Transverse colon (tissue), 4 donors: ENCODE data around the gene SIPA1L3. TPM values are rescaled to one million over a fixed set of nuclear protein-coding genes. Genes with fewer than 3 reads are reported as not detected.

Source experiments
- DNase-seq: peaks from one replicate; pipeline ENCODE4 v3.0.0-alpha.2; 2019
- H3K27ac ChIP-seq, 4 donors: fragments of 200-600 bp; sonication (generic); 2 replicates each; pipeline ENCODE4 v1.5.1; 2016 to 2018; ENCODE audit warnings: inconsistent platforms in 4 of 4
- H3K27me3 ChIP-seq: fragments of 200-600 bp; sonication (generic); 2 replicates; pipeline ENCODE4 v1.5.1; 2017; ENCODE audit warnings: inconsistent platforms
- H3K36me3 ChIP-seq, 4 donors: fragments of 200-600 bp; sonication (generic); 2 replicates each; pipeline ENCODE4 v1.5.1; 2017 to 2019; ENCODE audit warnings: inconsistent platforms in 4 of 4
- H3K4me1 ChIP-seq, 4 donors: fragments of 200-600 bp; sonication (generic); 2 replicates each; pipeline ENCODE4 v1.5.1; 2017 to 2020; ENCODE audit warnings: inconsistent platforms in 4 of 4
- H3K4me3 ChIP-seq, 4 donors: fragments of 200-600 bp; sonication (generic); 1 replicate in 1 of 4; 2 replicates in 3 of 4; pipeline versions ENCODE4 v1.5.1 to v1.6.1; 2017 to 2019; ENCODE audit warnings: inconsistent platforms in 4 of 4
- H3K9me3 ChIP-seq, 2 donors: fragments of 200-600 bp; sonication (generic); 2 replicates each; pipeline ENCODE4 v1.5.1; 2017 to 2019; ENCODE audit warnings: inconsistent platforms in 2 of 2
- CTCF ChIP-seq, 5 experiments: fragments of 200-600 bp in 3 of 5; fragments of 450-650 bp in 2 of 5; sonication (generic) in 3 of 5; IDR thresholded peaks; 1 replicate in 2 of 5; 2 replicates in 3 of 5; pipeline ENCODE4 v1.5.1; 2016 to 2017; ENCODE audit warnings: antibody characterized with exemption in 5 of 5, inconsistent platforms in 3 of 5, mild to moderate bottlenecking in 2 of 5, moderate library complexity in 1 of 5
- EP300 ChIP-seq: sonication (generic); formaldehyde crosslinking; IDR thresholded peaks from one replicate; pipeline ENCODE4 v1.6.1; 2017; ENCODE audit warnings: antibody characterized with exemption, low read depth
- POLR2A ChIP-seq: fragments of 450-650 bp; IDR thresholded peaks from one replicate; pipeline ENCODE4 v1.6.1; 2016; ENCODE audit warnings: antibody characterized with exemption, mild to moderate bottlenecking, moderate library complexity
- POLR2AphosphoS5 ChIP-seq, 3 donors: sonication (generic); formaldehyde crosslinking; IDR thresholded peaks; one replicate each; pipeline ENCODE4 v1.6.1; 2016; ENCODE audit warnings: antibody characterized with exemption in 3 of 3
- WGBS, 2 donors: methylation state at CpG; one replicate each; pipeline ENCODE4 v1.1.5; 2018; ENCODE audit warnings: low coverage in 1 of 2; 5-methylcytosine and 5-hydroxymethylcytosine counted together
- in situ Hi-C, 4 donors: fragments of 200-750 bp; cut with MboI; loops; one replicate each; pipeline versions ENCODE4 v1.15.0 to v1.15.1; 2017; ENCODE audit warnings: low sequenced_read_pairs in 3 of 4, low pct_ligation_motif_present in 1 of 4, low pct_unique_long_range_greater_than_20kb in 1 of 4
- intact Hi-C: fragments of 100-400 bp; cut with DNase I; formaldehyde crosslinking; loops from one replicate; pipeline ENCODE4 v1.15.1; 2023; ENCODE audit warnings: low total_unique reads
- total RNA-seq, 4 donors: library from RNA; depleted of rRNA; stranded (reverse); fragments of >200 nt; gene quantifications; one replicate each; pipeline ENCODE4 v1.1.0, GENCODE V29; 2016

SIPA1L3 gene
- total RNA-seq, 4 donors from 2014 or later, result 191 to 284 (median 231) TPM

- 78 to 82% methylated on average over 5 of the region's 5 CpGs for WGBS, 2 donors
- Histone ChIP-seq H3K27me3 (no peaks in the 10 kb centered on the region), H3K27ac (no peak overlapping the region), H3K36me3 (no peaks in the 10 kb centered on the region), H3K4me1 (no peaks in the 10 kb centered on the region), H3K9me3 (no peaks in the 10 kb centered on the region), H3K4me3 (no peak overlapping the region)
- TF ChIP-seq POLR2AphosphoS5 (IDR thresholded peaks at IDR 0.05) (no peak), EP300 (no peak), POLR2A (no peak), CTCF (IDR thresholded peaks at IDR 0.05) (no peak)
- intact Hi-C loops (no loop called here), in situ Hi-C loops (no loop called here)
- no peak for DNase-seq
These were observed 34.6 kb upstream of the SIPA1L3 start for GRCh38 chr19:37872383-37872782.

GRCh38 chr19:37874784-37875183, 32.2 kb upstream of the SIPA1L3 start:
- TF ChIP-seq CTCF (IDR thresholded peaks at IDR 0.05) (no peak), POLR2A (no peak), POLR2AphosphoS5 (IDR thresholded peaks at IDR 0.05) (no peak), EP300 (no peak)
- in situ Hi-C loops (loop anchor here in 2 of 4 donors (25.0 kb wide), 4 partner anchors 213 to 463 kb away; partner anchors contain the start of genes CATSPERG (in 1 of the 2) and DPF1 (in 1 of the 2)), intact Hi-C loops (no loop called here)

GRCh38 chr19:37876032-37876431, 31.0 kb upstream of the SIPA1L3 start:
- no peak overlapping the region for H3K27ac ChIP-seq
- TF ChIP-seq EP300 (no peak), CTCF (IDR thresholded peaks at IDR 0.05) (no peak), POLR2AphosphoS5 (IDR thresholded peaks at IDR 0.05) (no peak)
- H3K4me1 ChIP-seq, result no peaks in the 10 kb centered on the region
- no peak for DNase-seq
- WGBS, 2 donors, result 46 to 55% methylated on average over 2 of the region's 2 CpGs
- in situ Hi-C loops, result loop anchor here in 2 of 4 donors (25.0 kb wide), 4 partner anchors 211 to 461 kb away; partner anchors contain the start of genes CATSPERG (in 1 of the 2) and DPF1 (in 1 of the 2)
- no peaks in the 10 kb centered on the region for H3K27me3 ChIP-seq
- H3K36me3 ChIP-seq, result no peaks in the 10 kb centered on the region
- no peak overlapping the region for H3K4me3 ChIP-seq
- H3K9me3 ChIP-seq, result no peaks in the 10 kb centered on the region
- intact Hi-C loops, result no loop called here

More at GRCh38 chr19:37874784-37875183, 32.2 kb upstream of the SIPA1L3 start:
- Histone ChIP-seq H3K9me3 (no peaks in the 10 kb centered on the region), H3K36me3 (no peaks in the 10 kb centered on the region), H3K27me3 (no peaks in the 10 kb centered on the region), H3K4me3 (no peak overlapping the region), H3K4me1 (no peaks in the 10 kb centered on the region), H3K27ac (no peak overlapping the region)
- DNase-seq, result no peak
- WGBS, 2 donors, result 31 to 50% methylated on average over 2 to 3 of the region's 3 CpGs

GRCh38 chr19:37877147-37877546, 29.9 kb upstream of the SIPA1L3 start:
- no peak overlapping the region for H3K4me3 ChIP-seq
- DNase-seq, result no peak
- intact Hi-C loops, result no loop called here
- in situ Hi-C loops, result loop anchor here in 2 of 4 donors (25.0 kb wide), 4 partner anchors 210 to 460 kb away; partner anchors contain the start of genes CATSPERG (in 1 of the 2) and DPF1 (in 1 of the 2)
- no peaks in the 10 kb centered on the region for H3K27me3 ChIP-seq
- no peaks in the 10 kb centered on the region for H3K4me1 ChIP-seq
- no peak overlapping the region for H3K27ac ChIP-seq
- H3K9me3 ChIP-seq, result peaks cover 0 to 3% of the 10 kb centered on the region in 2 donors
- TF ChIP-seq CTCF (IDR thresholded peaks at IDR 0.05), result no peak
- no peak for TF ChIP-seq EP300
- TF ChIP-seq POLR2A, result no peak
- 75 to 88% methylated on average over 2 to 3 of the region's 3 CpGs for WGBS, 2 donors
- H3K36me3 ChIP-seq, result no peaks in the 10 kb centered on the region
